Fibroblast of skin of abdomen (primary cell): Measurements from ENCODE around the gene ATP11C.
"Not testable (repeated sequence)": the region's sequence is repeated elsewhere in the genome, so short reads cannot be mapped to it uniquely, and the experiment has no call there.

Source experiments
- DNase-seq: peaks from one replicate; pipeline ENCODE4 v3.0.0-alpha.2; 2013

ATP11C gene

GRCh38 chrX:139851730-139852129 is 81.1 kb downstream of the ATP11C start:
- peak; percentile 70 for DNase-seq

GRCh38 chrX:139850968-139851367 is 81.9 kb downstream of the ATP11C start:
- DNase-seq = no peak

GRCh38 chrX:139844884-139845283 is 88.0 kb downstream of the ATP11C start:
- no peak for DNase-seq

- DNase-seq = no peak
These were observed 88.7 kb downstream of the ATP11C start for GRCh38 chrX:139844163-139844562.

GRCh38 chrX:139842326-139843185 is 90.3 kb downstream of the ATP11C start:
- DNase-seq = peak; percentile 21

- not testable (repeated sequence) for DNase-seq
These were observed 96.5 kb downstream of the ATP11C start for GRCh38 chrX:139836335-139836734.

GRCh38 chrX:139834879-139835278 is 98.0 kb downstream of the ATP11C start:
- DNase-seq = no peak

GRCh38 chrX:139832718-139833309 is 100.0 kb downstream of the ATP11C start:
- no peak for DNase-seq

- peak; percentile 73 for DNase-seq
These were observed 101.0 kb downstream of the ATP11C start for GRCh38 chrX:139831675-139832456.

- no peak for DNase-seq
These were observed 101.8 kb downstream of the ATP11C start for GRCh38 chrX:139831017-139831416.

- no peak for DNase-seq
These were observed 104.0 kb downstream of the ATP11C start for GRCh38 chrX:139828830-139829229.

GRCh38 chrX:139828033-139828432 is 104.8 kb downstream of the ATP11C start:
- peak; percentile 5 for DNase-seq

GRCh38 chrX:139826065-139827044 is 106.5 kb downstream of the ATP11C start:
- peak; percentile 82 for DNase-seq

GRCh38 chrX:139825618-139826017 is 107.2 kb downstream of the ATP11C start:
- DNase-seq = no peak

GRCh38 chrX:139823806-139824205 is 109.0 kb downstream of the ATP11C start:
- no peak for DNase-seq

- DNase-seq = no peak
These were observed 112.4 kb downstream of the ATP11C start for GRCh38 chrX:139820358-139820984.

- no peak for DNase-seq
These were observed 116.6 kb downstream of the ATP11C start for GRCh38 chrX:139816204-139816603.

GRCh38 chrX:139815771-139816170 is 117.1 kb downstream of the ATP11C start:
- no peak for DNase-seq

- DNase-seq = no peak
These were observed 120.8 kb downstream of the ATP11C start for GRCh38 chrX:139811942-139812629.

- DNase-seq = no peak
These were observed 128.4 kb downstream of the ATP11C start for GRCh38 chrX:139804482-139804881.

- no peak for DNase-seq
These were observed 129.6 kb downstream of the ATP11C start for GRCh38 chrX:139803224-139803623.
